ENCODE results near the gene GSDMA.

GSDMA gene

DNA sequence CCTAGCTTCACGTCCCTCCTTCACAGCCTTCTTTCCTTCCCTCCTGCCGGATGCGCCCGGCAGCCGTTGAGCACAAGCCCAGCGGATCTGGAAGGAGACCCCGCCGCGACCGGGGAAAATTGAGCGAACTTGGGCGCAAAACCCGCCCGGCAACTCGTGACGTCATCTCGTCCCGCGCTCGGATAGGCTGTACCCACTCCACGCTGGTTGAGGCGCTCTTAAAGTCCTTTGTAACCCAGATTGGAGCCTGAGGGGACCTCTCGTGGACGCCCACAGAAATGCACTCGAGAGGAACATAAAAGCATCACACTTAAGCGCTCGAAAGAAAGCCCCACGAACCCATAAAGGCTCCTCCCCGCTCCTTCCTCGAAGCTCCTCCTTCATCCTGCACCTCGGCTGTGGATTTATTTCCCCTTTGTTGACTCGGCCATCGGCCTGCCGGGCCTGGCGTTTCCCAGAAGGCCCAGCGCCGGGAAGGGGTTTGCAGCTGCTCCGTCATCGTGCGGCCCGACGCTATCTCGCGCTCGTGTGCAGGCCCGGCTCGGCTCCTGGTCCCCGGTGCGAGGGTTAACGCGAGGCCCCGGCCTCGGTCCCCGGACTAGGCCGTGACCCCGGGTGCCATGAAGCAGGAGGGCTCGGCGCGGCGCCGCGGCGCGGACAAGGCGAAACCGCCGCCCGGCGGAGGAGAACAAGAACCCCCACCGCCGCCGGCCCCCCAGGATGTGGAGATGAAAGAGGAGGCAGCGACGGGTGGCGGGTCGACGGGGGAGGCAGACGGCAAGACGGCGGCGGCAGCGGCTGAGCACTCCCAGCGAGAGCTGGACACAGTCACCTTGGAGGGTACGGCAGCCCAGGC lies 17.8 kb downstream of the GSDMA start, which contains the start of gene PSMD3:
TSS of gene PSMD3 (plus strand) at position 457 of the 856 bp plus-strand sequence. CDS start at position 621, 164 bp downstream.
- peak within 1 kb of the TSS; percentile 67 for H3K4me3 ChIP-seq (ENCODE audit: low read length)
- TF ChIP-seq, protein P1, sequence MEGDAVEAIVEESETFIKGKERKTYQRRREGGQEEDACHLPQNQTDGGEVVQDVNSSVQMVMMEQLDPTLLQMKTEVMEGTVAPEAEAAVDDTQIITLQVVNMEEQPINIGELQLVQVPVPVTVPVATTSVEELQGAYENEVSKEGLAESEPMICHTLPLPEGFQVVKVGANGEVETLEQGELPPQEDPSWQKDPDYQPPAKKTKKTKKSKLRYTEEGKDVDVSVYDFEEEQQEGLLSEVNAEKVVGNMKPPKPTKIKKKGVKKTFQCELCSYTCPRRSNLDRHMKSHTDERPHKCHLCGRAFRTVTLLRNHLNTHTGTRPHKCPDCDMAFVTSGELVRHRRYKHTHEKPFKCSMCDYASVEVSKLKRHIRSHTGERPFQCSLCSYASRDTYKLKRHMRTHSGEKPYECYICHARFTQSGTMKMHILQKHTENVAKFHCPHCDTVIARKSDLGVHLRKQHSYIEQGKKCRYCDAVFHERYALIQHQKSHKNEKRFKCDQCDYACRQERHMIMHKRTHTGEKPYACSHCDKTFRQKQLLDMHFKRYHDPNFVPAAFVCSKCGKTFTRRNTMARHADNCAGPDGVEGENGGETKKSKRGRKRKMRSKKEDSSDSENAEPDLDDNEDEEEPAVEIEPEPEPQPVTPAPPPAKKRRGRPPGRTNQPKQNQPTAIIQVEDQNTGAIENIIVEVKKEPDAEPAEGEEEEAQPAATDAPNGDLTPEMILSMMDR (IDR thresholded peaks at IDR 0.05; ENCODE audit: insufficient read depth, low read depth, low read length, missing control alignments), result peak; percentile 80
- DNase-seq (ENCODE audit: low read depth), result peak; percentile 100

DNA sequence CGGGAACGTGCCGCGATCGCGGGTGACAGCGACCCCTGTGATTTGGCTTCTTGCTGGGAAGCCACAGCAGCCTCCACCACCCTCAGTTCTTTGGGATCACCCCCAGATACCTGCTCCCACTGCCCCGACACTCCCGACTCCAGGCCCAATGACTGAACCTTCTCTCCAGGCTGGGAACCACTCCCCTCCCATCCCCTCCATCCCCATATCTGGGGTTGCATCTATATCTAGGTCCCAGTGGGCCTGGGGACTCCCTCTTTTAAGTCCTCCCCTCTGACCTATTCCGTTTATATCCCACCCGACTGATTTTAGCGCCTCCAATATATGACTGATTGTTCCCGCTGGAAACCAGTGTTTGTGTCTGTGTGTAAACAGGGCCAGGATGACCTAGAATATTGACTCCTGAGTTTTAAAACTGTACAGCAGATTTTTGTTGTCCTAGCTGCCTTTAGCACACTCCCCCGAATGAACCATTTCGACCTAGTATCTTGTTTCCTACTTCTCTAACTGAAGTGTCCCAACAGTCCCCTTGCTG lies 18.5 kb downstream of the GSDMA start:
- DNase-seq (ENCODE audit: low read depth), result peak; percentile 16
- TF ChIP-seq, protein P1 (IDR thresholded peaks at IDR 0.05; ENCODE audit: insufficient read depth, low read depth, low read length, missing control alignments), result no peak
- H3K4me3 ChIP-seq (ENCODE audit: low read length), result peak overlapping the region; percentile 67

DNA sequence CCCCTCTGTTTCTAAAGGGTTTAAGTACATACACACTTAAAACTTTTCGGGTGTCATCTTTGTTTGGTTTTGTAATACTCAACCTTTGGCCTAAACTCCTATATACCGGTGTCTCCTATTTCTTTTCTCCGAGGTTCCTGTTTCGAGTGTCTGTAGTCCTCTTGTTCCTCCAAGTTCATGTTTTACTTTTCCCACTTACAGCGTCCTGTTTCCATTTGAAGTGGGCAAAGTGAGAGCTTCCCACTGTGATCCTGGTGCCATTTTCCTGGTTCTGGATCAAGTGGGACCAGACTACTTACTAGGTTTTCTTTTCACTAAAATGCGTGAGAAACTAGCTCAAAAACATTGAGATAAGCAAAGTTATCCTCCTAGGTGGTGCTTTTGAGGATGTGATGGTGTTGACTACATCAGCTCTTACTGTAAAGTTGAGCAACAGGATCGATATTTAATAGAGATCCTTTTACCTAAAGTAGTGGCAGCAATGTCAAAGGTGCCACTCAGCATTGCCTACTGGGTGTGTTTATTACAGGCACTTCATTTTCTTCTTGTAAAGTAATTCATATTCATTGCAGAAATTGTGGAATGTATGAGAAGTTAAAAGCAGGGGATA lies 19.1 kb downstream of the GSDMA start:
- peak overlapping the region; percentile 67 for H3K4me3 ChIP-seq (ENCODE audit: low read length)
- TF ChIP-seq, protein P1 (IDR thresholded peaks at IDR 0.05; ENCODE audit: insufficient read depth, low read depth, low read length, missing control alignments), result no peak
- DNase-seq (ENCODE audit: low read depth), result no peak

DNA sequence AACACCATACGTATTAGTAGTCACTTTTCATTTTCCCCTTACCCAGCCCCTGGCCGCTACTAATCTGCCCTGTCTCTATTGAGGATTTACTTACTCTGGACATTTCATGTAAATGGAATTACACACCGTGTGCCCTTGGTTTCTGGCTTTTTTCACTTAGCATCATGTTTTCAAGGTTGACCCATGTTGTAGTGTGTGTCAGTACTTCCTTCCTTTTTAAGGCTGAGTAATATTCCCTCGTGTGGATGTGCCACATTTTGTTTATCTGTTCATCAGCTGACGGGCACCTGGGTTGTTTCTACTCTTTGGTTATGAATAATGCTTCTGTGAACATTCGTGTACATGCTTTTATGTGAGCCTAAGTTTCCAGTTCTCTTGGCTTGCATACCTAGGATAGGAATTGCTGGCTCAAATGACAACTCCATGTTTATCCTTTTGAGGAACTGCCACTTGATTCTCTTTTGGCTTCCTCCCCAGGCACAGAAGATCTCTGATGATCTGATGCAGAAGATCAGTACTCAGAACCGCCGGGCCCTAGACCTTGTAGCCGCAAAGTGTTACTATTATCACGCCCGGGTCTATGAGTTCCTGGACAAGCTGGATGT lies 25.5 kb downstream of the GSDMA start:
- H3K4me3 ChIP-seq (ENCODE audit: low read length), result no peak overlapping the region
- TF ChIP-seq, protein P1 (IDR thresholded peaks at IDR 0.05; ENCODE audit: insufficient read depth, low read depth, low read length, missing control alignments), result no peak
- DNase-seq (ENCODE audit: low read depth), result no peak

DNA sequence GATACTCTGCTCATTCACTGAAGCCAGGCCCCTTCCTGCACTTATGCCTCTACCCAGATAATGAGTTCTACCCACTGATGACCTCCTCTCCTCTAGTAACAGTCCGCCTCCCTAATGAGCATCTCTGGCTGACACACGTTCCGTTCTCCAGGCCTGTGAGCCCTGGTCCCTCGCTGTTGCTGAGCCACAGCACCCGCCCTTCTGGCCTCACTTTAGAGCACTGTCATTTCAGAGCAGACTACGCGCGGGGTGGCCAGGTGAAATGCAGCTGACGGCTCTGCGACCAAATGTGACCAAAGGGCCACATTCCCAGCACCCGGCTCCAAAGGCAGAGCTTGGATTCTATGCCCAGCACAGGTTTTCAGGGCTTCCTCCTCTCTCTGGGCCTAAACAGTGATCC lies 31.6 kb downstream of the GSDMA start:
- no peak for DNase-seq (ENCODE audit: low read depth)

DNA sequence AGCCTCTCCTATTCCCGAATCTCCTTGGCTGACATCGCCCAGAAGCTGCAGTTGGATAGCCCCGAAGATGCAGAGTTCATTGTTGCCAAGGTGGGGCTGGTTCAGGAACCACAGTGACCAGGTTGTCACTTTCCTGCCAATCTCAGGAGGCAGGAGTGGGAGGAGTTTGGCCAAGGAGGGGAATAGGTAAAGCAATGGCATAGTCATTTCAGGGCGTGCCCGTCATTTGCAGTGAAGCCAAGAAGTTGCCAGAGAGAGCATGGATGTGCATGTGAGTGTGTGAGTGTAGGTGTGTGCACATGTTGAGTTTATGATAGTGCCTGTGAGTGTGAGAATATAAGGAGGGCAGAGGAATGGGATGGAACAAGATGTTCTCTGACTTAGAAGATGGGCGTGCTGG lies 32.6 kb downstream of the GSDMA start:
- no peak overlapping the region for H3K4me3 ChIP-seq (ENCODE audit: low read length)
- TF ChIP-seq, protein P1 (IDR thresholded peaks at IDR 0.05; ENCODE audit: insufficient read depth, low read depth, low read length, missing control alignments), result no peak
- DNase-seq (ENCODE audit: low read depth), result peak; percentile 47

More for the DNA sequence above, 31.6 kb downstream of the GSDMA start:
- H3K4me3 ChIP-seq (ENCODE audit: low read length), result no peak overlapping the region
- TF ChIP-seq, protein P1 (IDR thresholded peaks at IDR 0.05; ENCODE audit: insufficient read depth, low read depth, low read length, missing control alignments), result no peak
